Neural crest cell (in vitro differentiated cells): Measurements from ENCODE around the gene C3orf62. TPM values are rescaled to one million over a fixed set of nuclear protein-coding genes. Genes with fewer than 3 reads are reported as not detected.

Experiments
- DNase-seq: peaks from one replicate; pipeline ENCODE4 v3.0.0; 2021; ENCODE audit warnings: low read depth, mixed read lengths, low spot score
- H3K27ac Mint-ChIP-seq: one replicate; pipeline ENCODE4 v1.8.0; 2021; ENCODE audit warnings: mild to moderate bottlenecking, mixed read lengths; ENCODE audit not compliant: unreplicated experiment
- H3K27me3 Mint-ChIP-seq: 2 replicates; pipeline ENCODE4 v1.8.0; 2021; ENCODE audit warnings: low read depth, mild to moderate bottlenecking, mixed read lengths
- H3K36me3 Mint-ChIP-seq: 2 replicates; pipeline ENCODE4 v1.8.0; 2021; ENCODE audit warnings: low read depth, mild to moderate bottlenecking, mixed read lengths
- H3K4me1 Mint-ChIP-seq: 2 replicates; pipeline ENCODE4 v1.8.0; 2021; ENCODE audit warnings: mixed read lengths
- H3K4me3 Mint-ChIP-seq: one replicate; pipeline ENCODE4 v1.8.0; 2021; ENCODE audit warnings: mild to moderate bottlenecking, mixed read lengths
- H3K9me3 Mint-ChIP-seq: 2 replicates; pipeline ENCODE4 v1.8.0; 2021; ENCODE audit warnings: mixed read lengths
- CTCF ChIP-seq: fragments of 200-600 bp; sonication (generic); conservative IDR thresholded peaks from 2 replicates; pipeline ENCODE4 v1.5.0; 2021; ENCODE audit warnings: antibody characterized with exemption, mild to moderate bottlenecking
- total RNA-seq: library from RNA; stranded (reverse); gene quantifications from 2 replicates; pipeline ENCODE4 v1.2.1, GENCODE V29; 2021

C3orf62 gene
- total RNA-seq, 1 donor from 2014 or later, result 9.8 TPM

- DNase-seq, result no peak
- TF ChIP-seq CTCF, result no peak
- H3K4me3 Mint-ChIP-seq, result no peak overlapping the region
- no peaks in the 10 kb centered on the region for H3K27me3 Mint-ChIP-seq
- H3K9me3 Mint-ChIP-seq, result no peaks in the 10 kb centered on the region
- H3K27ac Mint-ChIP-seq, result no peak overlapping the region
- peaks cover 15% of the 10 kb centered on the region for H3K36me3 Mint-ChIP-seq
- no peaks in the 10 kb centered on the region for H3K4me1 Mint-ChIP-seq
Observed at GRCh38 chr3:49310677-49311076, 33.6 kb upstream of the C3orf62 start.

- Mint-ChIP-seq H3K9me3 (no peaks in the 10 kb centered on the region), H3K27me3 (no peaks in the 10 kb centered on the region), H3K27ac (no peak overlapping the region), H3K4me3 (no peak overlapping the region), H3K4me1 (no peaks in the 10 kb centered on the region), H3K36me3 (peaks cover 13% of the 10 kb centered on the region)
- no peak for TF ChIP-seq CTCF
- DNase-seq, result no peak
Observed at GRCh38 chr3:49305608-49306007, 28.6 kb upstream of the C3orf62 start.

GRCh38 chr3:49302613-49303012, 25.6 kb upstream of the C3orf62 start:
- H3K36me3 Mint-ChIP-seq, result peaks cover 20% of the 10 kb centered on the region
- DNase-seq, result no peak
- TF ChIP-seq CTCF, result no peak
- H3K9me3 Mint-ChIP-seq, result no peaks in the 10 kb centered on the region
- H3K4me1 Mint-ChIP-seq, result no peaks in the 10 kb centered on the region
- H3K27me3 Mint-ChIP-seq, result no peaks in the 10 kb centered on the region
- no peak overlapping the region for H3K4me3 Mint-ChIP-seq
- H3K27ac Mint-ChIP-seq, result no peak overlapping the region

- no peaks in the 10 kb centered on the region for H3K27me3 Mint-ChIP-seq
- TF ChIP-seq CTCF, result no peak
- peaks cover 17% of the 10 kb centered on the region for H3K36me3 Mint-ChIP-seq
- no peaks in the 10 kb centered on the region for H3K4me1 Mint-ChIP-seq
- H3K27ac Mint-ChIP-seq, result no peak overlapping the region
- no peaks in the 10 kb centered on the region for H3K9me3 Mint-ChIP-seq
- no peak for DNase-seq
- H3K4me3 Mint-ChIP-seq, result no peak overlapping the region
Observed at GRCh38 chr3:49300595-49300994, 23.6 kb upstream of the C3orf62 start.

DNA sequence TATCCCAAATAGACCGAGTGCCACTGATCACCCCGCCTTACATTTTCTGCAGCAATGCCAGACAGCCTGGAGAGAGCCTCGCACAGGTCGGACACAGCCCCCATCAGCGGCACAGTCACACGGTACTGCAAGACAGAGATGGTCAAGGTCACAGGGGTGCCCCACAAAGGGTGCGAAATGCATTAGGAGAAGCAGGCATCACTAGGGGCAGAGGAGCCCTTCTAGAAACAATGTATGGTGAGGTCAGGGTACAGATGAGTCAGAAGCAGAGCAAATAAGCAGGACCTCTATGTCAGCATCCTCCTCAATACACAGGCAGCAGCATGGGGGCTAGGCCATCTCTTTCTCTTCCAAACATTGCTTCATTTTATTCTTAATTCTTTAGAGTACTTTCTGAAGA, 21.5 kb upstream of the C3orf62 start:
- Mint-ChIP-seq H3K9me3 (no peaks in the 10 kb centered on the region), H3K4me3 (no peak overlapping the region), H3K4me1 (no peaks in the 10 kb centered on the region), H3K27ac (no peak overlapping the region), H3K27me3 (no peaks in the 10 kb centered on the region), H3K36me3 (peaks cover 24% of the 10 kb centered on the region)
- no peak for DNase-seq
- TF ChIP-seq CTCF, result no peak
